CD4-positive, alpha-beta T cell treated with Interleukin-15 for 1 hour (primary cell): ENCODE data around the gene WNT7A.

Source experiments
- DNase-seq: peaks from one replicate; pipeline ENCODE4 v3.0.0-alpha.2; 2020

Gene WNT7A

GRCh38 chr3:13825821-13826220 lies 54.0 kb downstream of the WNT7A start:
- DNase-seq: no peak

GRCh38 chr3:13825311-13825579 lies 54.6 kb downstream of the WNT7A start:
- DNase-seq: no peak

DNA sequence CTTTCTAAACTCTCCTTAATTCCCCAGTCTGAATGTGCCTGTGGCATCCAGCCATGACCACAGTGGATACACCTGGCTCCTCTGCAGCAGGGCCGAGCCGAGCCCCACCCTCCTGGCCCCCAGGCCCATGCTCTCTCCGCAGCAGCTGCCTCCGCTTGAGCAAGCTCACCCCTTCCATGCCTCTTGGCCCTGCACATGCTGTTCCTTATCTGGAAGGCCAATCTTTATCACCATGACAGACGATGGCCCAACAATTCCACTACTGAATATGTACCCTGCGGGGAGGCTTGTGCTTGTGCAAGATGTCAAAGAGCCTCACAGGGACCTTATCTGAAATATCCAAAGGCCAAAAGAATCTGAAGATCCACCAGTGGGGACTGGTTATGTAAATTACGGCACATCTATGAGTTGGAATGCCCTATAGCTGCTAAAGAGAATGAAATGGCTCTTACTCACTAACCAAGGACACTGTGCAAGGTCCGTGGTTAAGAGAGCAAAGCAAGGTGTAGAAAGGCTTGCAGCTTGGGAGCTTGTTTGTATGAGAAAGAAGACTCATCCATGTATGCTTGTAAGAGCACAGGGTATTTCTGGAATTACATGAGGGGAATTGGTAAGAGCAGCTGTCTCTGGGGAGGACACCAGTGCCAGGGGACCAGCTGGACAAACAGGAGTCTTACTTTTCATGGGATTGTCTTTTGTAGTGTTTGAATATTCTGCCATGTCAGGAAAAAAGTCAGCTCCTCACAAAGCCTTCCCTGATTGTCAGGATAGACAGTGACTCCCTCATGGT lies 55.2 kb downstream of the WNT7A start:
- DNase-seq: no peak

- DNase-seq: no peak
Measured at GRCh38 chr3:13823692-13824091, 56.2 kb downstream of the WNT7A start.

DNA sequence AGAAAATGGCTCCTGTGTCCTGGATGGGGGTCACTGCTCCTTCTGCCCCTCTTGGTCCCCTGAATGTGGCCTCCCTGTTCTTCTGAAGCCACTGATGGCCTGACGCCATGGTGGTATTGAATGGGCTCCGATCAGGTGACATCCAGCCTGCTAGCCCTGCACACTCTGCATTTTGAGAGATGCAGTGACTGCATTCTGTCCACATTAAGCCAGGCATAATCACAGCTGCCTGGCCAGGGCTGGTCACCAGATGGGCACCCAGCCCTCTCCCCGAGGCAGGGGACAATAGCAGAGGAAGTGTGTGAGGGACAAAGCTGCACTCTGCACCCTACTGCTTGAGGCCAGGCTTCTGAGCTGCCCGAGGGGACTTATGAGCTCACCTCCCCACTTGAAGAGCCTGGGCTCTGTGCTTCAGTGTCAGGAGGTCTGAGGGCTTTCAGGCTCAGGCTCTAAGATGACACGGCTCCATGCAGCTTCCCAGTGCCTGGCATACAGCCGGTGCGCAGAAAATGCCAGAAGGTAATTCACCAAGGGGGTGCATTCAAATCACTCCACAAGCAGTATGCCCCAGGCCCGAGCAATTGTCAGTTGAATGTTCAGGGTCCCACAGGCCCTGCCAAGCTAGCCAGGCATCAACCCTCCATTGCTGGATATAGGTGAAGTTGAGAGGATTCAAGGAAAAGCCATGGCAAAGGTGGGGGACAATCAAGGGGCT lies 56.8 kb downstream of the WNT7A start:
- no peak for DNase-seq

DNA sequence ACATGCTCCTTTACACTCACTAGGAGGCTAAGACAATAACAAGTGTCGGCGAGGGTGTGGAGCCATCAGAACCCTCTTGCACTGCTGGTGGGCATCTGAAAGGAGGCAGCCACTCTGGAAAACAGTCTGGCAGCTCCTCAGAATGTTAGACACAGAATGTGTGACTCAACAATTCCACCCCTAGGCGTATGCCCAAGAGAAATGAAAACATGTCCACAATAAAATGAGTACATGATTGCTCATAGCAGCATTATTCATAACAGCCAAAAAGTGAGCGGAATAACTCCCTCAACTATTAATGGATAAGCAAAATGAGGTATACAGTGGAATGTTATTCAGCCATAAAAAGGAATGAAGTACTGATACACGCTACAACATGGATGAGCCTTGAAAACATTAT lies 57.8 kb downstream of the WNT7A start:
- no peak for DNase-seq

DNA sequence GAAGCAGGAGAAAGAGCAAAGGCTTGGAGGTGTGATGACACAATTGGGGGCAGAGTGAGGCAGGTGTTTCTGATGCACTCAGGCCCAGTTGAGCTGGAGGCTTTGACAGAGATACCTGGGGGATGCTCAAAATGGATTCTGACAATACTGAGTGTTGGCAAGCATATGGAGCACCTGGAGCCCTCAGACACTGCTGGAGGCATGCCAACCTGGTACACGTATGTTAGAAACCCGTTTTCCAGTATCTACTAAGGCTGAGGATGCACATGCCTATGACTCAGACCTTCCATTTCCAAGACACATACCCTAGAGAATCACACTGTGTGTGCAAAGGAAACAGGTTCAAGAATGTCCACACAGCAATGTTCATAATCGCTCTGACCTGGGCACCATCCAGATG lies 58.7 kb downstream of the WNT7A start:
- DNase-seq: no peak

- DNase-seq: no peak
Measured at GRCh38 chr3:13818919-13819318, 61.0 kb downstream of the WNT7A start.

GRCh38 chr3:13815088-13815683 lies 64.7 kb downstream of the WNT7A start:
- no peak for DNase-seq

DNA sequence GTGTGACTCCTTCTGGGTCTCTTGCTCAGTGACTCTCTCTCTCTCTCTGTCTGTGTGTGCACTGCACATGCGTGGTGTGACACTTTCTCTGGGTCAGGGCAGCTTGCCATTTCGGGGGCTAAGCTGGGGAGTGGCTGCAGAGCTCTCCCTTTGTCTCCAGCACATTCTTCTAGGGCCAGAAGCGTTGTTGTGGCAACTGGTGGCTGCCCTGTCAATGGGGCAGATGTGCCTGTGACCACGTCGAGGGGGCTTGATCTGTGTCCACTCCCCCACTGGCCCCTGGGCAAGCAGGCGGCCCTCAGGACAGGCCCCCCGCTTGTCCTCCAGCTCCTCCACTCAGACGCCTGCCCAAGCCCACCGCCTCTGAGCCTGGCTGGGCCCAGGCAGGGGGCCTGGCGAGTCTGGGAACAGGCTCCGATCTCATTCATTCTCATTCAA lies 67.8 kb downstream of the WNT7A start:
- no peak for DNase-seq

- no peak for DNase-seq
Measured at GRCh38 chr3:13811614-13812013, 68.3 kb downstream of the WNT7A start.

GRCh38 chr3:13808550-13808949 lies 71.3 kb downstream of the WNT7A start:
- DNase-seq: no peak

DNA sequence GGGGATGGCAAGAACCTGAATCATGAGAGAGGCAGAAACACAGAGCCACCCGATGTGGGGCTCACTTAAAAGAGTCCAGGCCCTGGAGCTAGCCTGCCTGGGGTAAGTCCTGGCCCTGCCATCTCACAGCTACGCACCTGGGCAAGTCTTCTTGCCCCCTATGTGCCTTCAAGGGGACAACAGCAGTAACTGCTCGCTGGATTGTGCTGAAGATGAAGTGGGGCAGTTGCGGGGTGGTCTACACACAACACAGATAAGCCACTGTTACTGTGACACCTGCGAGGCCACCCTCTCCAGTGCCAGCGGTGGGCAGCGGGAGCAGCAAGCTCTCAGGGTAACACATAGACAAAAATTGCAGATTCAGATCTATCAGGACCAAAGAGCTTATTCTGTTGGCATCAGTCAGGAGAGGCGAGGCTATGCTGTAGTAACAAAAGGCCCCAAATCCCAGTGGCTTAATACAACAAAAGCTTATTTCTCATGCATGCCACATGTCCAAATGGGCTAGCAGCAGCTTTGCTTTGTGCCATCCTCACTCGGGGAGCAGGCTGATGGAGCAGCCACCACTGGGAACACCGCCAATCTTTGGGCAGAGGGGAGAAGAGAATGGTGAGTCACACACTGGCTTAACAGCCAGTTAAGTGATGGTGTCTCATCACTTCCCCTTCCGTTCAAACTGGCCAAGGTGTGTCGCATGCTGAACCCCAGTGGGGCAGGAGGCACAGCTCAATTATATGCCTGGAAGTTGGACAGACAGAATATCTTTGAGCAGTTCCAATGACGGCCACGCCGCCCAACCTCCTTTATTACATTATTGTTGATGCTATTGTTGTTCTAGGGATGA lies 78.3 kb downstream of the WNT7A start:
- no peak for DNase-seq

- DNase-seq: no peak
Measured at GRCh38 chr3:13800064-13800463, 79.8 kb downstream of the WNT7A start.

- DNase-seq: no peak
Measured at GRCh38 chr3:13798401-13798800, 81.5 kb downstream of the WNT7A start.

- DNase-seq: no peak
Measured at GRCh38 chr3:13796701-13797460, 83.0 kb downstream of the WNT7A start.

DNA sequence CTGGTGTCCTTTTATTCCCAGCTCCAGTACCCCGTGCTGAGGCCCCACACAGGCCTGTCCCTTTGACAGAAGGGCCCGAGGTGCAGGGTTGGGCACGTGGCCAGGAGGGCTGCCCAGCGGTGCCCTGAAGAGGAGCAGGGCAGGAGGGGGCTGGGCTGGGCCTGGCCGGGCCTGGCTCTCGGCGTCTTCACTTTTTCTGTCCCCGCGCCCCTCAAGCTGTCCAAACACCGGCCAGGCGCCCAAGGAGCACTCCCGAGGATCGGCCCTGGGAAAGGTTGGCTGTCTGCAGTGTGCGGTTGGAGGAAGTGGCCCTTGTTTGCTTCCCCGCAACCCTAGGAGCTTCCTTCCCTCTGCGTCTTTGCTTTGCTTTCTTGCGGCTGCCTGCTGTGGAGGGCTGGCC lies 84.1 kb downstream of the WNT7A start:
- no peak for DNase-seq

DNA sequence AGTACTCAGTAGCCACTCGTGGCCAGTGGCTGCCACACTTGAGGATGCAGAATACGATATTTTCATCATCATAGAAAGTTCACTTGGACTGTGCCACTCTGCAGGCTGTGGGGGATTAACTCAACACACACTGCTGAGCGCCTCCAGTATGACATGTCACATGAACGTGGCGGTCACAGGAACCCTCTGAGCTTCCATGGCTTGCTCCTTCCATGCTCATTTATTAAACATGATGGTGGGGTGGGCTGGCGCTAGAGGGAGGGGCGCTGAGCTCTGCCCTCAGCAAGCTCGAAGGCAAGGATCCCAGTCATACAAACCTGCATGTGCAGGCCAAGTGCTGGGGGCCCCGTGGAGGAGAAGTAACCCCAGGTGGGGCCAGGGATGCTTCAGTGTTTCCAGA lies 85.5 kb downstream of the WNT7A start:
- DNase-seq: no peak

- DNase-seq: no peak
Measured at GRCh38 chr3:13793451-13793850, 86.4 kb downstream of the WNT7A start.

GRCh38 chr3:13792512-13793371 lies 87.1 kb downstream of the WNT7A start:
- no peak for DNase-seq

- DNase-seq: no peak
Measured at GRCh38 chr3:13792051-13792490, 87.8 kb downstream of the WNT7A start.
